ENCODE measurements around the gene CCT8. TPM values are rescaled to one million over a fixed set of nuclear protein-coding genes. Genes with fewer than 3 reads are reported as not detected.

The CCT8 gene
- total RNA-seq, 1 donor: 163 TPM

DNA sequence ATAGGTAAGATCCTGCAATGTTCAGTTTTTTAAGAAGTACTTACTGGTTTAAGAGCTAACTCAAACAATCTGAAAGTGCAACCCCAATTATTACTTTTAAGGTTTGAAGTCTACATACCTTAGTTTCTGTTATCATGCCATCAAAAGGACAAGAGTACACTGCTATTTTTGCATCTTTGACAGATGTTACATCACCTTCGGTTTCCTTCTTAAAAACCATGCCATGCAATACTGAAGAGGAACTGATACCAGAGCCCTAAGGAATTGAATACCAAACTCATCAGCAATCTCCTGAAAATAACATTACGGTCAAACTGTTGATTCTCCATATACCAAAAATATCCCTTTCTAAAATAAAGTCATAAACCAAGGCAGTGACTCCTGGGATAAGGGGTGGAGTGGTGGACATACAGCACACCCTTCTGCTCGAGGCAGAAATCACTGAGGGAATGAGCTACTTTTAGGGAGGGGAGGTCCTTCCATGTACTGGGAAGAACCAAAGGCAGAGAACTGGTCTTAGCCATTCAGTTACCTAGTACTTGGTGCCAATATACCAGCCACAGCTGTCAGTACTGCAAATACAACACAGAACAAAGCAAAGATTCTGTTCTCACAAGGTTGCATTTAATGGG, 8.5 kb downstream of the CCT8 start:
- H4K20me1 ChIP-seq (ENCODE audit: insufficient read depth, low read length): peaks cover 2% of the 10 kb centered on the region
- H3K79me2 ChIP-seq (ENCODE audit: insufficient read depth, low read length): peaks cover 28% of the 10 kb centered on the region
- H3K27me3 ChIP-seq (ENCODE audit: insufficient read depth, low read length): no peaks in the 10 kb centered on the region
- no peak overlapping the region for H2AFZ ChIP-seq (ENCODE audit: low read length)
- H3K4me3 ChIP-seq (ENCODE audit: insufficient read depth, low read length): no peak overlapping the region
- H3K4me2 ChIP-seq (ENCODE audit: insufficient read depth, low read length): no peak overlapping the region
- no peak overlapping the region for H3K27ac ChIP-seq (ENCODE audit: low read depth, low read length)
- DNase-seq (ENCODE audit: insufficient read length, low spot score, missing footprints): no peak
- TF ChIP-seq, protein P1, sequence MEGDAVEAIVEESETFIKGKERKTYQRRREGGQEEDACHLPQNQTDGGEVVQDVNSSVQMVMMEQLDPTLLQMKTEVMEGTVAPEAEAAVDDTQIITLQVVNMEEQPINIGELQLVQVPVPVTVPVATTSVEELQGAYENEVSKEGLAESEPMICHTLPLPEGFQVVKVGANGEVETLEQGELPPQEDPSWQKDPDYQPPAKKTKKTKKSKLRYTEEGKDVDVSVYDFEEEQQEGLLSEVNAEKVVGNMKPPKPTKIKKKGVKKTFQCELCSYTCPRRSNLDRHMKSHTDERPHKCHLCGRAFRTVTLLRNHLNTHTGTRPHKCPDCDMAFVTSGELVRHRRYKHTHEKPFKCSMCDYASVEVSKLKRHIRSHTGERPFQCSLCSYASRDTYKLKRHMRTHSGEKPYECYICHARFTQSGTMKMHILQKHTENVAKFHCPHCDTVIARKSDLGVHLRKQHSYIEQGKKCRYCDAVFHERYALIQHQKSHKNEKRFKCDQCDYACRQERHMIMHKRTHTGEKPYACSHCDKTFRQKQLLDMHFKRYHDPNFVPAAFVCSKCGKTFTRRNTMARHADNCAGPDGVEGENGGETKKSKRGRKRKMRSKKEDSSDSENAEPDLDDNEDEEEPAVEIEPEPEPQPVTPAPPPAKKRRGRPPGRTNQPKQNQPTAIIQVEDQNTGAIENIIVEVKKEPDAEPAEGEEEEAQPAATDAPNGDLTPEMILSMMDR (IDR thresholded peaks at IDR 0.05; ENCODE audit: extremely low read depth, low read depth, low read length): no peak
- peaks cover 90% of the 10 kb centered on the region for H3K36me3 ChIP-seq (ENCODE audit: insufficient read depth, low read length)
- H3K4me1 ChIP-seq (ENCODE audit: insufficient read depth, low read length): no peaks in the 10 kb centered on the region
- H3K9me3 ChIP-seq (ENCODE audit: low read depth, low read length): no peaks in the 10 kb centered on the region

DNA sequence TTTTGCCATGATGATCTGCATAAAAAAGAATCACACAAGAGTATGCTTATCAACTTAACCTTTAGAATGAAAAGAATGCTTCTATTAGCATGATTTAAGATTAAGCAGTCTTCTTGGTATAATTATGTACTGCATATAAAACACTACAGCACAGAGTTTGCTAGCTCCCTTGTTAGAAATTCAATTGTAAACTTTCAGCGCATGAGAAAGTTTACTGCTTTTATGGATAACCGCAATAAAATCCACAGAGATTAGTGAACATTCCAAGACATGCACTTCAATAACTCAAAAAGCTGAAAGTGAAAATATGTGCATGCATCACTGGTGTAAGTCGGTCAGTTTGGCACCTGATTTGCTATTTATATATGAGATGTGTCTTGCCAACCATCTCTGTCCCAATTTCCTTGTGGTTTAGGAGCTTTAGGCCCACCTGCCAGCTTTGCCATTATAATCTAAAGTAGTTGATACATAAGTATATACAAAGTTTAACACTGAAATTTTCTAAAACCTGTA, 16.9 kb downstream of the CCT8 start:
- Histone ChIP-seq H3K36me3 (ENCODE audit: insufficient read depth, low read length) (peaks cover 79% of the 10 kb centered on the region), H4K20me1 (ENCODE audit: insufficient read depth, low read length) (no peaks in the 10 kb centered on the region), H3K4me2 (ENCODE audit: insufficient read depth, low read length) (no peak overlapping the region), H3K4me3 (ENCODE audit: insufficient read depth, low read length) (no peak overlapping the region), H3K27ac (ENCODE audit: low read depth, low read length) (no peak overlapping the region), H2AFZ (ENCODE audit: low read length) (no peak overlapping the region), H3K9me3 (ENCODE audit: low read depth, low read length) (no peaks in the 10 kb centered on the region), H3K27me3 (ENCODE audit: insufficient read depth, low read length) (no peaks in the 10 kb centered on the region), H3K79me2 (ENCODE audit: insufficient read depth, low read length) (peaks cover 2% of the 10 kb centered on the region), H3K4me1 (ENCODE audit: insufficient read depth, low read length) (peaks cover 4% of the 10 kb centered on the region)
- no peak for DNase-seq (ENCODE audit: insufficient read length, low spot score, missing footprints)
- TF ChIP-seq, protein P1 (IDR thresholded peaks at IDR 0.05; ENCODE audit: extremely low read depth, low read depth, low read length): no peak

DNA sequence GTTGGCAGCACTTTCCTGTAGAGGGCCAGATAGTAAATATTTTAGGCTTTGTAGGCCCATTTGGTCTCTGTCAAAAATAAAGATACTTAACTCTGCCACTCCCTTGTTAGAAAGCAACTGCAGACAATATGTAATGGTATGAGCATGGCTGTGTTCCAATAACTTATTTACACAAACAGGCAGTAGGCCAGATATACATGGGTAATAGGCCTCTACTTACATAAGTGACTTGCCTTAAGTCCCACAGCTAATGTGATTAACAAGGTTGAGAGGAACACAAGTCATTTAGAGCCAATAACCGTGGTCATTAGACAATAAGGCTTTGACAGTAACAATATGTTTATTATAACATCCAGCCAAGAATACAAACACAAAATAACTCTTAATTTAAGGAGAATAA, 17.4 kb downstream of the CCT8 start:
- Histone ChIP-seq H3K27ac (ENCODE audit: low read depth, low read length) (no peak overlapping the region), H3K4me1 (ENCODE audit: insufficient read depth, low read length) (peaks cover 4% of the 10 kb centered on the region), H3K79me2 (ENCODE audit: insufficient read depth, low read length) (peaks cover 2% of the 10 kb centered on the region), H3K27me3 (ENCODE audit: insufficient read depth, low read length) (no peaks in the 10 kb centered on the region), H2AFZ (ENCODE audit: low read length) (no peak overlapping the region), H4K20me1 (ENCODE audit: insufficient read depth, low read length) (no peaks in the 10 kb centered on the region), H3K36me3 (ENCODE audit: insufficient read depth, low read length) (peaks cover 76% of the 10 kb centered on the region), H3K4me2 (ENCODE audit: insufficient read depth, low read length) (no peak overlapping the region), H3K9me3 (ENCODE audit: low read depth, low read length) (no peaks in the 10 kb centered on the region), H3K4me3 (ENCODE audit: insufficient read depth, low read length) (no peak overlapping the region)
- TF ChIP-seq, protein P1 (IDR thresholded peaks at IDR 0.05; ENCODE audit: extremely low read depth, low read depth, low read length): no peak
- DNase-seq (ENCODE audit: insufficient read length, low spot score, missing footprints): no peak

DNA sequence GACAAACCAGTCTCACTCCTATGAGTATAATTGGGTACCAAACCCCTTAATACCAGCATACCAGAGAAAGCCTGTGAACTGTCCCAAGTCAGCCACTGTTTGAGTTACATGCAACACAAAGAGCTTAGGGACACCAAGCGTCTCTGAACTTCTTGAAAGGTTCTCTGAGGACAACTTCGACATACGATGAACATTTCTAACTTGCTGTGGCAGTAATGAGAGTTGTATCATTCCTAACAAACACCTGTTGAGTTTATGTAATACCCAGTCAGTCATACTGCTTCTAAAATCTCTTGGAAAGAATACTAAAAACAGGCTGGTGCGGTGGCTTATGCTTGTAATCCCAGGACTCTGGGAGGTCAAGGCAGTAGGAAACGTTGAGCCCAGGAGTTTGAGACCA, 18.4 kb downstream of the CCT8 start:
- H3K4me3 ChIP-seq (ENCODE audit: insufficient read depth, low read length): no peak overlapping the region
- no peak overlapping the region for H2AFZ ChIP-seq (ENCODE audit: low read length)
- no peaks in the 10 kb centered on the region for H4K20me1 ChIP-seq (ENCODE audit: insufficient read depth, low read length)
- H3K27ac ChIP-seq (ENCODE audit: low read depth, low read length): no peak overlapping the region
- no peak overlapping the region for H3K4me2 ChIP-seq (ENCODE audit: insufficient read depth, low read length)
- no peaks in the 10 kb centered on the region for H3K79me2 ChIP-seq (ENCODE audit: insufficient read depth, low read length)
- no peak for DNase-seq (ENCODE audit: insufficient read length, low spot score, missing footprints)
- peaks cover 4% of the 10 kb centered on the region for H3K4me1 ChIP-seq (ENCODE audit: insufficient read depth, low read length)
- TF ChIP-seq, protein P1 (IDR thresholded peaks at IDR 0.05; ENCODE audit: extremely low read depth, low read depth, low read length): no peak
- H3K36me3 ChIP-seq (ENCODE audit: insufficient read depth, low read length): peaks cover 71% of the 10 kb centered on the region
- H3K9me3 ChIP-seq (ENCODE audit: low read depth, low read length): no peaks in the 10 kb centered on the region
- H3K27me3 ChIP-seq (ENCODE audit: insufficient read depth, low read length): no peaks in the 10 kb centered on the region
